Body of pancreas (tissue), 4 donors: ENCODE measurements around the gene PRRG4.

ENCODE experiments used
- CTCF ChIP-seq, 7 experiments: fragments of 450-650 bp in 4 of 7; fragments of 200-600 bp in 3 of 7; sonication (generic) in 3 of 7; IDR thresholded peaks; one replicate each; pipeline ENCODE4 v1.5.1; 2016 to 2019; ENCODE audit warnings: antibody characterized with exemption in 7 of 7
- POLR2A ChIP-seq, 3 donors: fragments of 450-650 bp; IDR thresholded peaks; one replicate each; pipeline ENCODE4 v1.6.1; 2016; ENCODE audit warnings: antibody characterized with exemption in 3 of 3, mild to moderate bottlenecking in 2 of 3

- TF ChIP-seq POLR2A (IDR thresholded peaks at IDR 0.05) (no peak), CTCF (IDR thresholded peaks at IDR 0.05) (no peak)
Measured at GRCh38 chr11:32851251-32851650, 21.5 kb downstream of the PRRG4 start.
